ENCODE measurements around the gene DNM1L.

- TF ChIP-seq CTCF (IDR thresholded peaks at IDR 0.05): no peak
- no peak for TF ChIP-seq POLR2A (IDR thresholded peaks at IDR 0.05)
Observed at GRCh38 chr12:32688786-32689185, 9.7 kb downstream of the DNM1L start.

Data from body of pancreas (tissue), 4 donors.